Neuron (in vitro differentiated cells): ENCODE results near the gene ZNF48.
A peak's percentile ranks its signal among the peaks of the same experiment; 100 is the strongest.

Source experiments
- H2AFZ ChIP-seq: one replicate; pipeline ENCODE4 v1.6.1; 2013; ENCODE audit warnings: low read depth, mild to moderate bottlenecking, inconsistent platforms, low read length, moderate library complexity
- H3K27me3 ChIP-seq: one replicate; pipeline ENCODE4 v1.6.1; 2013; ENCODE audit warnings: low read length; ENCODE audit not compliant: insufficient read depth
- H3K36me3 ChIP-seq: one replicate; pipeline ENCODE4 v1.6.1; 2013; ENCODE audit warnings: low read length; ENCODE audit not compliant: insufficient read depth
- H3K4me1 ChIP-seq: one replicate; pipeline ENCODE4 v1.6.1; 2013; ENCODE audit warnings: low read length; ENCODE audit not compliant: insufficient read depth
- H3K4me3 ChIP-seq: 2 replicates; pipeline ENCODE4 v1.5.1; 2013; ENCODE audit warnings: mild to moderate bottlenecking, low read length, moderate library complexity
- H3K9me3 ChIP-seq: one replicate; pipeline ENCODE4 v1.6.1; 2013; ENCODE audit warnings: low read length

ZNF48 gene

GRCh38 chr16:30395155-30395991 is at the start of gene ZNF48:
Gene ZNF48 (plus strand): TSS chr16:30395420. CDS start chr16:30395795, 375 bp downstream.
- Histone ChIP-seq H3K27me3 (no peaks in the 10 kb centered on the region), H2AFZ (no peak within 1 kb of the TSS), H3K9me3 (no peaks in the 10 kb centered on the region), H3K4me1 (peaks cover 34% of the 10 kb centered on the region), H3K36me3 (peaks cover 25% of the 10 kb centered on the region), H3K4me3 (peak within 1 kb of the TSS; percentile 67)

DNA sequence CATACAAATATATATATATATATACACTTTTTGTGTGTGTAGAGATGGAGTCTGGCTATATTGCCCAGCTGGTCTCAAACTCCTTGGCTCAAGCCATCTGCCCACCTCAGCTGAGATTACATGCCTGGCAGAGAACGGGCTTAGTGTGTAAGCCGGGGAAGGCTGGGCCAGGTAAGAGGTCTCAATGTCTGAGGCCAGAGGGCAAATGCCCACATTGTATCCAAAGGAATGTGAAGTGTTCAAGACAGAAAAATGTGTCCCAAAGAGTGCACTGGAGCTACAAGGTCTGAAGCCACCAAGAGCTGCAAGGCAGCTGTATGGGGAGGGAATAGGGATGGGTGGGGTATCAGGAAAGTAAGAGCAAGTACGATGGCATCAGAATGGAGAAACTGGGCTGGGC is 48.9 kb upstream of the ZNF48 start:
- H3K27me3 ChIP-seq, result no peaks in the 10 kb centered on the region
- H3K9me3 ChIP-seq, result no peaks in the 10 kb centered on the region
- no peak overlapping the region for H2AFZ ChIP-seq
- H3K4me1 ChIP-seq, result no peaks in the 10 kb centered on the region
- peaks cover 11% of the 10 kb centered on the region for H3K36me3 ChIP-seq
- no peak overlapping the region for H3K4me3 ChIP-seq

- Histone ChIP-seq H3K4me3 (no peak overlapping the region), H3K27me3 (no peaks in the 10 kb centered on the region), H3K9me3 (no peaks in the 10 kb centered on the region), H3K36me3 (peaks cover 29% of the 10 kb centered on the region), H3K4me1 (no peaks in the 10 kb centered on the region), H2AFZ (no peak overlapping the region)
These were observed 47.1 kb upstream of the ZNF48 start for GRCh38 chr16:30348113-30348512.

- Histone ChIP-seq H3K9me3 (no peaks in the 10 kb centered on the region), H3K4me3 (no peak overlapping the region), H3K27me3 (no peaks in the 10 kb centered on the region), H3K4me1 (peaks cover 2% of the 10 kb centered on the region), H2AFZ (no peak overlapping the region), H3K36me3 (peaks cover 38% of the 10 kb centered on the region)
These were observed 46.3 kb upstream of the ZNF48 start for GRCh38 chr16:30348929-30349328.

GRCh38 chr16:30349675-30350074 is 45.5 kb upstream of the ZNF48 start:
- no peaks in the 10 kb centered on the region for H3K9me3 ChIP-seq
- no peak overlapping the region for H2AFZ ChIP-seq
- no peak overlapping the region for H3K4me3 ChIP-seq
- H3K4me1 ChIP-seq, result peaks cover 9% of the 10 kb centered on the region
- no peaks in the 10 kb centered on the region for H3K27me3 ChIP-seq
- peaks cover 38% of the 10 kb centered on the region for H3K36me3 ChIP-seq

DNA sequence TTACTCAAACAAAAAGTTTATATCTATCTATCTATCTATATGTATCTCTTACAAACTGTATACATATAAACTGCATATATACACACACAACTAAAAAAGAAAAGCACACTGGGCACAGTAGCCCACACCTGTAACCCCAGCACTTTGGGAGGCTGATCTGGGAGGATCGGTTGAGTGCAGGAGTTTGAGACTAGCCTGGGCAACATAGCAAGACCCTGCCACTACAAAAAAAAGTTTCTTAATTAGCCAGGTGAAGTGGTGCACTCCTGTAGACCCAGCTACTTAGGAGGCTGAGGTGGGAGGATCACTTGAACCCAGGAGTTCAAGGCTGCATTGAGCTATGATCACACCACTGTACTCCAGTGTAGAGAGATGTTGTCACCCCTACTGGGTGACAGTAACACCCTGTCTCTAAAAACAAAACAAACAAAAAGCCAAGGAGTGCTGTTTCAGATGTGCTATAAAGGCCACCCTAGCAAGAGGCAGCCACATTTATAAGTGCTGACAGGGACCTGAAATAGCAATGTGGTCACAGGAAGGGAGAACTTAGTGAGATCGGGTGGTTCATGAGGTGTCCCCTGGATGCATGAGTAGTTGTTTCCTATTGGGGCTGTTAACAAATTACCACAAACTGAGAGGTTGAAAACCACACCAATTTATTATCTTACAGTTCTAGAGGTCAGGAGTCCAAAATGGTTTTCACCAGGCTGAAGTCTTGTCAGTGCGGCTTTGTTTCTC is 44.9 kb upstream of the ZNF48 start:
- H3K36me3 ChIP-seq, result peaks cover 38% of the 10 kb centered on the region
- no peak overlapping the region for H2AFZ ChIP-seq
- H3K9me3 ChIP-seq, result no peaks in the 10 kb centered on the region
- no peak overlapping the region for H3K4me3 ChIP-seq
- no peaks in the 10 kb centered on the region for H3K27me3 ChIP-seq
- H3K4me1 ChIP-seq, result peaks cover 9% of the 10 kb centered on the region

DNA sequence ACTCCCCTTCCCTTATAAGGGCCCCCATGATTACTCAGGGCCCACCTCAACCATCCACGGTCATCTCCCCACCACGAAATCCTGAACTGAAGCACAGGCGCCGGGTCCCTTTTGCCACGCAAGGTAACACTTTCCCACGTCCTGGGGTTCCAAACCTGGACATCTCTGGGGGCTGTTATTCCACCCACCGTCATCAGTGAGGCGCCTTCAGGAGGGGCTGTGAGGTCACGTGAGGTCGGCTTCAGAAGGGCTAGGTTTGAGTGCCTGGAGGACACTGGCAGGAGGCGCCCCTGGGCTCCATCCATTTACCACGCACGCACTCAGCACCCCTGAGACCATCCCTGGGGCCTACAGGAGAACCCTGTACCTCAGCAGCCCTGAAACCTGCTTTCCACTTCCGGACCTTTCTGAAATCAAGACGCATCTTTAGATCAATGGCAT is 44.2 kb upstream of the ZNF48 start:
- Histone ChIP-seq H3K4me3 (no peak overlapping the region), H3K4me1 (peaks cover 12% of the 10 kb centered on the region), H3K36me3 (peaks cover 38% of the 10 kb centered on the region), H3K9me3 (no peaks in the 10 kb centered on the region), H3K27me3 (no peaks in the 10 kb centered on the region), H2AFZ (no peak overlapping the region)

DNA sequence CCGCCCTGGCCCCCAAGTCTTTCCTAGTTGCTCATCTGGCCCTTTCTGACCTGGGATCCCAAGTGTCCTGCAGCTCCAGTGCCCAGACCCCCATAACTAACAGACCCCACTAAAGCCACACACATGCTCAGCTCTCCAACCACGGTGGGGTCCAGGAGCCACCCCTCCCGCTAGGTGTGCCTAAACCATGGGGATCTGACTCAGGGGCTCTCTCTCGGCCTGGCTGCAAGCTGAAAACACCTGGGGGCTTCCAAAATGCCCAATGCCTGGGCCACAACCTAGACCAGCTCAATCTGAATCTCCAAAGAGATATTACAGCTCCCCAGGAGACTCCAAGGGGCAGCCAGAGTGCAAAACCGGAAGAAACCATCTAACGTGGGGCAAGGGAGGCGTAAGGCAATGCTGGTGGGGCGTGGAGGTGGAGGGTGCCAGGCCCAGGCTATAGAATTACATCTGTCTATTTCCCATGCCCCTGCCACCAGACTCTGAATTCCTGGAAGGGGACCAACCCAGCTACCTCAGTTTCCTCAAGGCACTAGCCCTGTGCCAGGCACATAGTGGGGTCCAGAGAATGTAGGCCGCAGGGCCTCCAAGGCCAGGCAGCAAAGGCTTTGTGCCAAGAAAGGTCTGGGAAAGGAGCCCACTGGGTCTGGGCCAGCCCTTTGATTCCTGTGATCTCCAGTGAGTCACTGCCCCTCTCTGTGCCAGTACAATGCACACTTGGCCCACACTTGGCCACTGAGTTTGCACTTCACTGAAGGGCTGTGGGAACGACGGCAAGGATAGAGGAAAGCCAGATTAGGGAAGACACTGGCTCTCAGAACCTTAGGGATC is 43.4 kb upstream of the ZNF48 start:
- Histone ChIP-seq H3K9me3 (no peaks in the 10 kb centered on the region), H3K36me3 (peaks cover 41% of the 10 kb centered on the region), H2AFZ (no peak overlapping the region), H3K27me3 (no peaks in the 10 kb centered on the region), H3K4me3 (no peak overlapping the region), H3K4me1 (peaks cover 19% of the 10 kb centered on the region)

GRCh38 chr16:30352488-30353401 is 42.5 kb upstream of the ZNF48 start:
- Histone ChIP-seq H2AFZ (no peak overlapping the region), H3K36me3 (peaks cover 50% of the 10 kb centered on the region), H3K9me3 (no peaks in the 10 kb centered on the region), H3K4me1 (peaks cover 19% of the 10 kb centered on the region), H3K27me3 (no peaks in the 10 kb centered on the region), H3K4me3 (no peak overlapping the region)

GRCh38 chr16:30353438-30354129 is 41.6 kb upstream of the ZNF48 start:
- H2AFZ ChIP-seq, result no peak overlapping the region
- H3K27me3 ChIP-seq, result no peaks in the 10 kb centered on the region
- peaks cover 19% of the 10 kb centered on the region for H3K4me1 ChIP-seq
- peaks cover 55% of the 10 kb centered on the region for H3K36me3 ChIP-seq
- no peaks in the 10 kb centered on the region for H3K9me3 ChIP-seq
- H3K4me3 ChIP-seq, result peak overlapping the region; percentile 82

DNA sequence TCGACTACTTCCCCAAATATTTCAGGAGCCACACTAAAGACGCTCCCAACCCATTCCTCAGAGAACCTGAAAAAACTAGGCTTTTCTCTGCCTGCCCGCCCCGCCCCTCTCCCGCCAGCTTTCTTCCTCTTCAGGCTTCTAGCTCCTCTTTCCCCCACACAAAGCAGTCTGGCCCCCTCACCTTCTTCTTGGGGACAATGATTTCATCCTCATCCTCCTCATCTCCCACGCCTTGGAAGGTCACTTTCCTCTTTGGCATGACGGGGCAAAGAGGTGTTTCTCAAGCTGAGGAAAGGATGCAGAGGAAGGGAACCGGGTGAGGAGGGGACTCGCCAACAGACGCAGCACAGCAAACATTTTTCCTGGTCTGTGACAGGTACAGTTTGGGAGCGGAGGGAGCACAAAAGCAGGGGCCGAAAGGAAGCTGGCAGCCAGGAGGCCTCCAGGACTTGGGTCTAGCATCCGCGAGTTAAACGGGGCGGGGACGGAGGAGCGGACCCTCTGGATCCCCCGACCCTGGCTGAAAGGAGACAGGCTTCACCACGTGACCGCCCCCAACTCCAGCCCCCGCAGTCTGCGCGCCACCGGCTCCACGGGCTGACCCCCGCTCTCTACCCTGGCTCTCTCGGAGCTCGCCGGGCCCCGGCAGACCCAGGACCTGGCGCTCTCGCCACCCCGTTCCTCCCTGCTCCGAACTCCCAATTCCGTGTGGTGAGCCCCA is 40.6 kb upstream of the ZNF48 start:
- H3K9me3 ChIP-seq, result no peaks in the 10 kb centered on the region
- H3K4me1 ChIP-seq, result peaks cover 19% of the 10 kb centered on the region
- H3K36me3 ChIP-seq, result peaks cover 62% of the 10 kb centered on the region
- H2AFZ ChIP-seq, result peak overlapping the region; percentile 58
- H3K4me3 ChIP-seq, result peak overlapping the region; percentile 82
- H3K27me3 ChIP-seq, result no peaks in the 10 kb centered on the region
